GM12878 (cell line): ENCODE data around the gene RNF40. TPM values are rescaled to one million over a fixed set of nuclear protein-coding genes. Genes with fewer than 3 reads are reported as not detected.

Source experiments
- ATAC-seq: fragments of 200-7000 bp; cut with Tn5 transposase; 3 replicates; pipeline ENCODE4 v1.9.1; 2020; ENCODE audit warnings: mild to moderate bottlenecking, moderate library complexity
- BruUV-seq: library from RNA; stranded (reverse); fragments of 400-500 nt; replicated peaks from 2 replicates; lab custom pipeline; 2021; lab: Mats Ljungman, UMichigan
- CTCF ChIA-PET: fragments of 300-600 bp; sonication (Branson Sonifier 250); formaldehyde crosslinking; extraction: SDS; loops from one replicate; lab custom pipeline; 2021; ENCODE audit warnings: inconsistent platforms; lab: Yijun Ruan, JAX
- POLR2A ChIA-PET: fragments of 350-600 bp; formaldehyde crosslinking; extraction: SDS; loops from one replicate; lab custom pipeline; 2021; ENCODE audit warnings: inconsistent platforms; lab: Charles Lee
- RAD21 ChIA-PET: fragments of 300-600 bp; sonication (Branson Sonifier 250); formaldehyde crosslinking; loops from one replicate; lab custom pipeline; 2023; ENCODE audit warnings: antibody characterized with exemption; ENCODE audit not compliant: unreplicated experiment; lab: Charles Lee
- SMC1A ChIA-PET: fragments of 300-600 bp; sonication (Branson Sonifier 250); formaldehyde crosslinking; loops from one replicate; lab custom pipeline; 2023; ENCODE audit not compliant: unreplicated experiment, uncharacterized antibody; lab: Charles Lee
- DNase-seq: peaks from one replicate; pipeline ENCODE4 v3.0.0-alpha.2; 2011; ENCODE audit warnings: low read depth, low spot score
- FAIRE-seq: peaks from 3 replicates; lab custom pipeline; 2011; peaks lifted over from hg19 to GRCh38; lab: Jason Lieb, UNC
- H2AFZ ChIP-seq: 2 replicates; pipeline ENCODE4 v1.6.0; 2011; ENCODE audit warnings: low read depth, low read length, control low read depth; ENCODE audit not compliant: control insufficient read depth
- H3K27ac ChIP-seq: 2 replicates; pipeline ENCODE4 v1.5.1; 2011; ENCODE audit warnings: control low read depth; ENCODE audit not compliant: control insufficient read depth, insufficient read depth
- H3K27me3 ChIP-seq, 2 experiments: replicated peaks in 1 of 2; 2 replicates each; pipeline versions ENCODE4 v1.6.0 to v1.6.1; 2011; ENCODE audit warnings: low read length in 1 of 2; ENCODE audit not compliant: control insufficient read depth in 2 of 2, insufficient read depth in 2 of 2
- H3K36me3 ChIP-seq, 2 experiments: 2 replicates each; pipeline ENCODE4 v1.5.1; 2011; ENCODE audit warnings: low read length in 1 of 2; ENCODE audit not compliant: control insufficient read depth in 2 of 2, insufficient read depth in 2 of 2
- H3K4me1 ChIP-seq: 2 replicates; pipeline ENCODE4 v1.6.1; 2011; ENCODE audit warnings: mild to moderate bottlenecking, low read length, moderate library complexity, mixed read lengths; ENCODE audit not compliant: control insufficient read depth, insufficient read depth
- H3K4me2 ChIP-seq: 2 replicates; pipeline ENCODE4 v1.6.0; 2011; ENCODE audit warnings: control low read depth; ENCODE audit not compliant: control insufficient read depth, insufficient read depth
- H3K4me3 ChIP-seq: fragments of 200-600 bp; sonication (generic); 2 replicates; pipeline ENCODE4 v1.5.1; 2016
- H3K79me2 ChIP-seq: 2 replicates; pipeline ENCODE4 v1.6.0; 2011; ENCODE audit warnings: low read length; ENCODE audit not compliant: control insufficient read depth, insufficient read depth
- H3K9ac ChIP-seq: 2 replicates; pipeline ENCODE4 v1.8.0; 2011; ENCODE audit warnings: low read length, control low read depth, mixed read lengths; ENCODE audit not compliant: control insufficient read depth, insufficient read depth
- H3K9me3 ChIP-seq: replicated peaks from 3 replicates; pipeline ENCODE4 v1.5.1; 2011; ENCODE audit warnings: mild to moderate bottlenecking, low read length; ENCODE audit not compliant: control insufficient read depth, insufficient read depth
- H4K20me1 ChIP-seq: 2 replicates; pipeline ENCODE4 v1.6.0; 2011; ENCODE audit not compliant: control insufficient read depth, insufficient read depth
- BACH1 ChIP-seq: fragments of 450-650 bp; IDR thresholded peaks from 2 replicates; pipeline ENCODE4 v1.6.1; 2017; ENCODE audit warnings: mild to moderate bottlenecking, borderline replicate concordance
- JUNB ChIP-seq: IDR thresholded peaks from 2 replicates; pipeline ENCODE4 v1.6.1; 2016; ENCODE audit warnings: antibody characterized with exemption, mild to moderate bottlenecking
- PRDM15 ChIP-seq: fragments of 450-650 bp; formaldehyde crosslinking; IDR thresholded peaks from 2 replicates; pipeline ENCODE4 v1.4.0; 2020; ENCODE audit warnings: mild to moderate bottlenecking, moderate library complexity
- WGBS: methylation state at CpG from one replicate; pipeline ENCODE4 v1.1.6; 2016; ENCODE audit warnings: low lambda C conversion rate; ENCODE audit not compliant: insufficient replicate concordance, insufficient coverage; ENCODE audit errors: missing lambda C conversion rate; 5-methylcytosine and 5-hydroxymethylcytosine counted together
- in situ Hi-C: fragments of 300-500 bp; cut with MboI; formaldehyde crosslinking; loops from 9 replicates; pipeline ENCODE4 v1.14.3; 2018; ENCODE audit warnings: mixed read lengths
- intact Hi-C: fragments of 100-400 bp; cut with micrococcal nuclease; formaldehyde crosslinking; loops from one replicate; pipeline ENCODE4 v1.14.2; 2022; ENCODE audit not compliant: unreplicated experiment
- polyA plus RNA-seq, 11 experiments: library from polyadenylated mRNA; depleted of rRNA in 4 of 11; unstranded in 6 of 11; stranded (reverse) in 5 of 11; fragments of >200 nt; fragmentation: Nextera tagmentation in 4 of 11; fragmentation: Illumina TruSeq in 1 of 11; extraction: Ambion mirVana in 4 of 11; extraction: Trizol in 1 of 11; gene quantifications; 1 replicate in 1 of 11; 2 replicates in 10 of 11; pipeline versions ENCODE4 v1.2.1 to v1.2.3, GENCODE V29; 2011 to 2016; ENCODE audit warnings: inconsistent platforms in 2 of 11, missing spikeins in 2 of 11, low read depth in 1 of 11
- total RNA-seq, 4 experiments: library from RNA; depleted of rRNA in 3 of 4; stranded (reverse); fragments of >200 nt in 3 of 4; fragmentation: Illumina TruSeq in 1 of 4; extraction: Trizol in 1 of 4; gene quantifications; 2 replicates each; pipeline versions ENCODE4 v1.2.1 to v1.2.3, GENCODE V29; 2013 to 2021

RNF40 gene
- total and polyA plus RNA-seq, 10 of the 15 experiments (the other 5 are each of a cell fraction or from before 2014, with no cell fraction given): 3.7 to 97.6 (median 58.4) TPM

- FAIRE-seq: no peak
- CTCF ChIA-PET: interaction anchor here (0.8 kb wide), 1 partner anchor 173 kb away, joined by 3 read pairs; no protein-coding TSS in a partner anchor
- SMC1A ChIA-PET: interaction anchor here (1.4 kb wide), 1 partner anchor 212 kb away, joined by 3 read pairs; no protein-coding TSS in a partner anchor
- no peak overlapping the region for H3K4me3 ChIP-seq
- WGBS: 94% methylated on average over 17 of the region's 17 CpGs
- TF ChIP-seq BACH1: no peak
- no peak overlapping the region for H3K9ac ChIP-seq
- no peaks in the 10 kb centered on the region for H3K9me3 ChIP-seq
- ATAC-seq: no peak
- no peak overlapping the region for H3K4me2 ChIP-seq
- no peak overlapping the region for H3K27ac ChIP-seq
- H3K4me1 ChIP-seq: no peaks in the 10 kb centered on the region
- intact Hi-C loops: no loop called here
- H2AFZ ChIP-seq: no peak overlapping the region
- peaks cover 24 to 37% of the 10 kb centered on the region in 2 experiments for H3K36me3 ChIP-seq
- no peak for DNase-seq
- RAD21 ChIA-PET: no interaction called here
- no peaks in the 10 kb centered on the region for H3K79me2 ChIP-seq
- BruUV-seq: no TSS peak
- POLR2A ChIA-PET: no interaction called here
- in situ Hi-C loops: no loop called here
- H4K20me1 ChIP-seq: no peaks in the 10 kb centered on the region
- H3K27me3 ChIP-seq: no peaks in the 10 kb centered on the region
Measured at GRCh38 chr16:30728899-30729672, 33.0 kb upstream of the RNF40 start.

GRCh38 chr16:30731411-30731810, 30.7 kb upstream of the RNF40 start:
- ChIA-PET POLR2A (interaction anchor here (0.7 to 1.2 kb wide), 2 partner anchors 34 to 170 kb away, joined by 3 read pairs; no protein-coding TSS in a partner anchor), SMC1A (no interaction called here), CTCF (interaction anchor here (0.7 to 1.2 kb wide), 2 partner anchors 10 to 114 kb away, joined by 3 to 6 read pairs; no protein-coding TSS in a partner anchor), RAD21 (no interaction called here)
- no peak overlapping the region for H3K4me2 ChIP-seq
- intact Hi-C loops (no loop called here), in situ Hi-C loops (no loop called here)
- 0 out of 2 replicates have a peak overlapping the region, but pooled peaks have one; percentile 11 for H3K27ac ChIP-seq
- DNase-seq (no peak), ATAC-seq (peak; percentile 68), FAIRE-seq (peak; percentile 18)
- no peaks in the 10 kb centered on the region for H3K4me1 ChIP-seq
- H3K9ac ChIP-seq: no peak overlapping the region
- peak; percentile 33; the same call in 1 of the 2 replicates for TF ChIP-seq JUNB
- TF ChIP-seq PRDM15 (CRISPR knock-in tag): no peak
- no peaks in the 10 kb centered on the region for H3K79me2 ChIP-seq
- no peaks in the 10 kb centered on the region for H4K20me1 ChIP-seq
- peaks cover 18 to 39% of the 10 kb centered on the region in 2 experiments for H3K36me3 ChIP-seq
- no peak overlapping the region for H2AFZ ChIP-seq
- no peak overlapping the region for H3K4me3 ChIP-seq
- WGBS: 53% methylated on average over 3 of the region's 3 CpGs
- no peaks in the 10 kb centered on the region for H3K9me3 ChIP-seq
- no peaks in the 10 kb centered on the region for H3K27me3 ChIP-seq
- no TSS peak for BruUV-seq
